ENCODE measurements around the gene ZNF547. TPM values are rescaled to one million over a fixed set of nuclear protein-coding genes. Genes with fewer than 3 reads are reported as not detected.

ZNF547 gene
- total RNA-seq, 3 donors from 2014 or later (not counting 1 experiment from before 2014, with no cell fraction given): 0.48 to 1.2 (median 0.92) TPM

GRCh38 chr19:57389194-57389729 lies 25.9 kb downstream of the ZNF547 start:
- DNase-seq (no peak), ATAC-seq (no peak)
- peak overlapping the region; percentile 97 to 98 for H3K27ac Mint-ChIP-seq
- H3K4me1 Mint-ChIP-seq: peaks cover 30 to 43% of the 10 kb centered on the region in 2 donors
- peaks cover 8% of the 10 kb centered on the region for H3K36me3 ChIP-seq (ENCODE audit: control insufficient read depth, insufficient read depth, low read length)
- H3K27me3 ChIP-seq (ENCODE audit: control insufficient read depth, insufficient read depth, low read length): no peaks in the 10 kb centered on the region
- H3K9me3 ChIP-seq (ENCODE audit: control insufficient read depth, insufficient read depth, low read length): no peaks in the 10 kb centered on the region
- no peak for TF ChIP-seq CTCF (IDR thresholded peaks at IDR 0.05)
- WGBS (ENCODE audit: insufficient coverage): 59% methylated on average over 10 of the region's 11 CpGs
- peaks cover 19% of the 10 kb centered on the region for H3K4me1 ChIP-seq (ENCODE audit: control insufficient read depth, insufficient read depth, low read length)
- H3K4me3 Mint-ChIP-seq: peak overlapping the region; percentile 94
- peaks cover 3% of the 10 kb centered on the region for H3K36me3 Mint-ChIP-seq
- peak overlapping the region; percentile 95 for H3K27ac ChIP-seq (ENCODE audit: low read length)
- H3K27me3 Mint-ChIP-seq (ENCODE audit: low read depth in 2 of 2): peaks cover 0 to 4% of the 10 kb centered on the region in 2 donors
- peak overlapping the region; percentile 81 for H3K4me3 ChIP-seq (ENCODE audit: low read length)
- no peaks in the 10 kb centered on the region for H3K9me3 Mint-ChIP-seq
- intact Hi-C loops (cut with micrococcal nuclease): loop anchor here (1.0 to 10.0 kb wide), 6 partner anchors 22 to 616 kb away; partner anchors contain the start of genes TRAPPC2B, ZNF17, ZNF304 and ZNF547

- Mint-ChIP-seq H3K4me1 (peaks cover 37 to 48% of the 10 kb centered on the region in 2 donors), H3K36me3 (peaks cover 10% of the 10 kb centered on the region), H3K27me3 (ENCODE audit: low read depth in 2 of 2) (peaks cover 0 to 4% of the 10 kb centered on the region in 2 donors), H3K27ac (peak within 1 kb of the TSS; percentile 97 to 98), H3K4me3 (peak within 1 kb of the TSS; percentile 94), H3K9me3 (no peaks in the 10 kb centered on the region)
- Histone ChIP-seq H3K4me1 (ENCODE audit: control insufficient read depth, insufficient read depth, low read length) (peaks cover 23% of the 10 kb centered on the region), H3K27me3 (ENCODE audit: control insufficient read depth, insufficient read depth, low read length) (no peaks in the 10 kb centered on the region), H3K27ac (ENCODE audit: low read length) (peak within 1 kb of the TSS; percentile 95), H3K9me3 (ENCODE audit: control insufficient read depth, insufficient read depth, low read length) (no peaks in the 10 kb centered on the region), H3K4me3 (ENCODE audit: low read length) (peak within 1 kb of the TSS; percentile 81), H3K36me3 (ENCODE audit: control insufficient read depth, insufficient read depth, low read length) (peaks cover 8% of the 10 kb centered on the region)
- ATAC-seq: peak; percentile 90 to 98 (median 92)
- intact Hi-C loops (cut with micrococcal nuclease): loop anchor here (1.0 to 10.0 kb wide), 6 partner anchors 21 to 615 kb away; partner anchors contain the start of genes TRAPPC2B, ZNF17, ZNF304 and ZNF547
- DNase-seq: peak; percentile 99
- TF ChIP-seq CTCF (IDR thresholded peaks at IDR 0.05): no peak
- 1% methylated on average over 50 of the region's 50 CpGs for WGBS (ENCODE audit: insufficient coverage)
These were observed 26.6 kb downstream of the ZNF547 start, which contains the start of gene ZNF548 for GRCh38 chr19:57389730-57390598. TSS of gene ZNF548 (plus strand) at chr19:57389854. CDS start at chr19:57390100, 246 bp downstream.

GRCh38 chr19:57395710-57396109 lies 32.4 kb downstream of the ZNF547 start:
- DNase-seq (no peak), ATAC-seq (no peak)
- H3K36me3 ChIP-seq (ENCODE audit: control insufficient read depth, insufficient read depth, low read length): peaks cover 47% of the 10 kb centered on the region
- H3K9me3 ChIP-seq (ENCODE audit: control insufficient read depth, insufficient read depth, low read length): peaks cover 6% of the 10 kb centered on the region
- intact Hi-C loops (cut with micrococcal nuclease): no loop called here
- Mint-ChIP-seq H3K4me3 (no peak overlapping the region), H3K27me3 (ENCODE audit: low read depth in 2 of 2) (no peaks in the 10 kb centered on the region), H3K4me1 (peaks cover 40 to 43% of the 10 kb centered on the region in 2 donors), H3K36me3 (peaks cover 54% of the 10 kb centered on the region), H3K9me3 (no peaks in the 10 kb centered on the region), H3K27ac (peak overlapping the region in 1 of 2 donors; percentile 74)
- no peak overlapping the region for H3K4me3 ChIP-seq (ENCODE audit: low read length)
- no peak overlapping the region for H3K27ac ChIP-seq (ENCODE audit: low read length)
- 93% methylated on average over 5 of the region's 5 CpGs for WGBS (ENCODE audit: insufficient coverage)
- TF ChIP-seq CTCF (IDR thresholded peaks at IDR 0.05): no peak
- H3K4me1 ChIP-seq (ENCODE audit: control insufficient read depth, insufficient read depth, low read length): peaks cover 10% of the 10 kb centered on the region
- no peaks in the 10 kb centered on the region for H3K27me3 ChIP-seq (ENCODE audit: control insufficient read depth, insufficient read depth, low read length)
